Tibial nerve (tissue), 4 donors: Measurements from ENCODE around the gene TEX36.

Experiments used
- EP300 ChIP-seq, 2 donors: sonication (generic); formaldehyde crosslinking; IDR thresholded peaks; one replicate each; pipeline ENCODE4 v1.6.1; 2017; ENCODE audit warnings: antibody characterized with exemption in 2 of 2, mild to moderate bottlenecking in 1 of 2
- TF ChIP-seq, protein P1 (sequence below), 5 experiments: fragments of 200-600 bp in 3 of 5; fragments of 450-650 bp in 2 of 5; sonication (generic) in 3 of 5; IDR thresholded peaks; one replicate each; pipeline ENCODE4 v1.5.1; 2016 to 2019; ENCODE audit warnings: antibody characterized with exemption in 5 of 5, mild to moderate bottlenecking in 3 of 5, moderate library complexity in 2 of 5

- TF ChIP-seq, protein P1, sequence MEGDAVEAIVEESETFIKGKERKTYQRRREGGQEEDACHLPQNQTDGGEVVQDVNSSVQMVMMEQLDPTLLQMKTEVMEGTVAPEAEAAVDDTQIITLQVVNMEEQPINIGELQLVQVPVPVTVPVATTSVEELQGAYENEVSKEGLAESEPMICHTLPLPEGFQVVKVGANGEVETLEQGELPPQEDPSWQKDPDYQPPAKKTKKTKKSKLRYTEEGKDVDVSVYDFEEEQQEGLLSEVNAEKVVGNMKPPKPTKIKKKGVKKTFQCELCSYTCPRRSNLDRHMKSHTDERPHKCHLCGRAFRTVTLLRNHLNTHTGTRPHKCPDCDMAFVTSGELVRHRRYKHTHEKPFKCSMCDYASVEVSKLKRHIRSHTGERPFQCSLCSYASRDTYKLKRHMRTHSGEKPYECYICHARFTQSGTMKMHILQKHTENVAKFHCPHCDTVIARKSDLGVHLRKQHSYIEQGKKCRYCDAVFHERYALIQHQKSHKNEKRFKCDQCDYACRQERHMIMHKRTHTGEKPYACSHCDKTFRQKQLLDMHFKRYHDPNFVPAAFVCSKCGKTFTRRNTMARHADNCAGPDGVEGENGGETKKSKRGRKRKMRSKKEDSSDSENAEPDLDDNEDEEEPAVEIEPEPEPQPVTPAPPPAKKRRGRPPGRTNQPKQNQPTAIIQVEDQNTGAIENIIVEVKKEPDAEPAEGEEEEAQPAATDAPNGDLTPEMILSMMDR (IDR thresholded peaks at IDR 0.05) = no peak
- no peak for TF ChIP-seq EP300 (IDR thresholded peaks at IDR 0.05)
These were observed 39.8 kb upstream of the TEX36 start for GRCh38 chr10:125722811-125723210.
